GM12878 (cell line): ENCODE measurements around the gene DNAH8. TPM values are rescaled to one million over a fixed set of nuclear protein-coding genes. Genes with fewer than 3 reads are reported as not detected.

Experiments used
- ATAC-seq: fragments of 200-7000 bp; cut with Tn5 transposase; 3 replicates; pipeline ENCODE4 v1.9.1; 2020; ENCODE audit warnings: mild to moderate bottlenecking, moderate library complexity
- BruUV-seq: library from RNA; stranded (reverse); fragments of 400-500 nt; replicated peaks from 2 replicates; lab custom pipeline; 2021; lab: Mats Ljungman, UMichigan
- CTCF ChIA-PET: fragments of 300-600 bp; sonication (Branson Sonifier 250); formaldehyde crosslinking; extraction: SDS; loops from one replicate; lab custom pipeline; 2021; ENCODE audit warnings: inconsistent platforms; lab: Yijun Ruan, JAX
- POLR2A ChIA-PET: fragments of 350-600 bp; formaldehyde crosslinking; extraction: SDS; loops from one replicate; lab custom pipeline; 2021; ENCODE audit warnings: inconsistent platforms; lab: Charles Lee
- RAD21 ChIA-PET: fragments of 300-600 bp; sonication (Branson Sonifier 250); formaldehyde crosslinking; loops from one replicate; lab custom pipeline; 2023; ENCODE audit warnings: antibody characterized with exemption; ENCODE audit not compliant: unreplicated experiment; lab: Charles Lee
- SMC1A ChIA-PET: fragments of 300-600 bp; sonication (Branson Sonifier 250); formaldehyde crosslinking; loops from one replicate; lab custom pipeline; 2023; ENCODE audit not compliant: unreplicated experiment, uncharacterized antibody; lab: Charles Lee
- DNase-seq: peaks from one replicate; pipeline ENCODE4 v3.0.0-alpha.2; 2011; ENCODE audit warnings: low read depth, low spot score
- FAIRE-seq: peaks from 3 replicates; lab custom pipeline; 2011; peaks lifted over from hg19 to GRCh38; lab: Jason Lieb, UNC
- H2AFZ ChIP-seq: 2 replicates; pipeline ENCODE4 v1.6.0; 2011; ENCODE audit warnings: low read depth, low read length, control low read depth; ENCODE audit not compliant: control insufficient read depth
- H3K27ac ChIP-seq: 2 replicates; pipeline ENCODE4 v1.5.1; 2011; ENCODE audit warnings: control low read depth; ENCODE audit not compliant: control insufficient read depth, insufficient read depth
- H3K27me3 ChIP-seq, 2 experiments: replicated peaks in 1 of 2; 2 replicates each; pipeline versions ENCODE4 v1.6.0 to v1.6.1; 2011; ENCODE audit warnings: low read length in 1 of 2; ENCODE audit not compliant: control insufficient read depth in 2 of 2, insufficient read depth in 2 of 2
- H3K36me3 ChIP-seq, 2 experiments: 2 replicates each; pipeline ENCODE4 v1.5.1; 2011; ENCODE audit warnings: low read length in 1 of 2; ENCODE audit not compliant: control insufficient read depth in 2 of 2, insufficient read depth in 2 of 2
- H3K4me1 ChIP-seq: 2 replicates; pipeline ENCODE4 v1.6.1; 2011; ENCODE audit warnings: mild to moderate bottlenecking, low read length, moderate library complexity, mixed read lengths; ENCODE audit not compliant: control insufficient read depth, insufficient read depth
- H3K4me2 ChIP-seq: 2 replicates; pipeline ENCODE4 v1.6.0; 2011; ENCODE audit warnings: control low read depth; ENCODE audit not compliant: control insufficient read depth, insufficient read depth
- H3K4me3 ChIP-seq: fragments of 200-600 bp; sonication (generic); 2 replicates; pipeline ENCODE4 v1.5.1; 2016
- H3K79me2 ChIP-seq: 2 replicates; pipeline ENCODE4 v1.6.0; 2011; ENCODE audit warnings: low read length; ENCODE audit not compliant: control insufficient read depth, insufficient read depth
- H3K9ac ChIP-seq: 2 replicates; pipeline ENCODE4 v1.8.0; 2011; ENCODE audit warnings: low read length, control low read depth, mixed read lengths; ENCODE audit not compliant: control insufficient read depth, insufficient read depth
- H3K9me3 ChIP-seq: replicated peaks from 3 replicates; pipeline ENCODE4 v1.5.1; 2011; ENCODE audit warnings: mild to moderate bottlenecking, low read length; ENCODE audit not compliant: control insufficient read depth, insufficient read depth
- H4K20me1 ChIP-seq: 2 replicates; pipeline ENCODE4 v1.6.0; 2011; ENCODE audit not compliant: control insufficient read depth, insufficient read depth
- BHLHE40 ChIP-seq, 2 experiments: fragments of 450-650 bp in 1 of 2; IDR thresholded peaks; 2 replicates each; pipeline ENCODE4 v1.6.1; 2011 to 2017; ENCODE audit warnings: low read depth in 2 of 2, borderline replicate concordance in 1 of 2, improper control_type of control experiment in 1 of 2, low read length in 1 of 2, mild to moderate bottlenecking in 1 of 2
- HDAC6 ChIP-seq: fragments of 200-600 bp; sonication (generic); IDR thresholded peaks from one replicate; pipeline ENCODE4 v1.8.0; 2017; ENCODE audit warnings: antibody characterized with exemption; ENCODE audit not compliant: unreplicated experiment
- JUND ChIP-seq: IDR thresholded peaks from 2 replicates; pipeline ENCODE4 v1.6.1; 2012; ENCODE audit warnings: low read depth, mild to moderate bottlenecking, low read length, improper control_type of control experiment, moderate library complexity
- RB1 ChIP-seq: fragments of 450-650 bp; formaldehyde crosslinking; IDR thresholded peaks from 2 replicates; pipeline ENCODE4 v1.6.1; 2017; ENCODE audit warnings: mild to moderate bottlenecking, borderline replicate concordance
- WRNIP1 ChIP-seq: IDR thresholded peaks from 2 replicates; pipeline ENCODE4 v1.6.1; 2011; ENCODE audit warnings: low read depth, low read length, improper control_type of control experiment, borderline replicate concordance
- ZBED1 ChIP-seq: IDR thresholded peaks from 2 replicates; pipeline ENCODE4 v1.6.1; 2016; ENCODE audit warnings: borderline replicate concordance
- ZNF384 ChIP-seq: IDR thresholded peaks from 2 replicates; pipeline ENCODE4 v1.6.1; 2012; ENCODE audit warnings: low read depth, mild to moderate bottlenecking, low read length, improper control_type of control experiment, borderline replicate concordance
- WGBS: methylation state at CpG from one replicate; pipeline ENCODE4 v1.1.6; 2016; ENCODE audit warnings: low lambda C conversion rate; ENCODE audit not compliant: insufficient replicate concordance, insufficient coverage; ENCODE audit errors: missing lambda C conversion rate; 5-methylcytosine and 5-hydroxymethylcytosine counted together
- in situ Hi-C: fragments of 300-500 bp; cut with MboI; formaldehyde crosslinking; loops from 9 replicates; pipeline ENCODE4 v1.14.3; 2018; ENCODE audit warnings: mixed read lengths
- intact Hi-C: fragments of 100-400 bp; cut with micrococcal nuclease; formaldehyde crosslinking; loops from one replicate; pipeline ENCODE4 v1.14.2; 2022; ENCODE audit not compliant: unreplicated experiment
- polyA plus RNA-seq, 11 experiments: library from polyadenylated mRNA; depleted of rRNA in 4 of 11; unstranded in 6 of 11; stranded (reverse) in 5 of 11; fragments of >200 nt; fragmentation: Nextera tagmentation in 4 of 11; fragmentation: Illumina TruSeq in 1 of 11; extraction: Ambion mirVana in 4 of 11; extraction: Trizol in 1 of 11; gene quantifications; 1 replicate in 1 of 11; 2 replicates in 10 of 11; pipeline versions ENCODE4 v1.2.1 to v1.2.3, GENCODE V29; 2011 to 2016; ENCODE audit warnings: inconsistent platforms in 2 of 11, missing spikeins in 2 of 11, low read depth in 1 of 11
- total RNA-seq, 4 experiments: library from RNA; depleted of rRNA in 3 of 4; stranded (reverse); fragments of >200 nt in 3 of 4; fragmentation: Illumina TruSeq in 1 of 4; extraction: Trizol in 1 of 4; gene quantifications; 2 replicates each; pipeline versions ENCODE4 v1.2.1 to v1.2.3, GENCODE V29; 2013 to 2021
- TF ChIP-seq, protein P1 (sequence below): fragments of 450-650 bp; IDR thresholded peaks from 2 replicates; pipeline ENCODE4 v1.6.1; 2017; ENCODE audit warnings: borderline replicate concordance
- TF ChIP-seq, protein P2 (sequence below): IDR thresholded peaks from 2 replicates; pipeline ENCODE4 v1.6.1; 2012; ENCODE audit warnings: low read length, inconsistent platforms
- TF ChIP-seq, protein P3 (sequence below): fragments of 450-650 bp; IDR thresholded peaks from 2 replicates; pipeline ENCODE4 v1.6.1; 2017; ENCODE audit warnings: mild to moderate bottlenecking, moderate library complexity

Gene DNAH8
- total and polyA plus RNA-seq, 10 of the 15 experiments (the other 5 are each of a cell fraction or from before 2014, with no cell fraction given), result 0.02 to 0.34 (median 0.10) TPM; not detected in 3

DNA sequence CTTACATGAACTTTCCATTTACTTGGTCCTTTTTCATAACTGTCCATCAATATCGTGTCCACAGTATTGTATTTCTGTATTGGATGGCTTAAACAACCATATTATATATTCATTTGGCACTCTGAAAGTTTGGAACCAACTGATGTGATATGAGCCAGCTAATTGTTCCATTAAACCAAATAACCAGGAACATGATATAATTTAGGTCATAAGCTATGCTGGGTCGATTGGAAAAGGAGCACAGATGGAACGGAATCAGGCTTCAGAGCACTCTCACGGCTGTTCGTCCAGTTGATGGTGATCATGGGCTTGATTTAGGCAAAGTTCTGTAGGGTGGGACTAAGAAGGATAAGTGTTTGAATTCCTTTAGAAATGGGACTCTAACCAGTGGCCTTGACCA, 142.7 kb downstream of the DNAH8 start (continued):
- TF ChIP-seq, protein P1, sequence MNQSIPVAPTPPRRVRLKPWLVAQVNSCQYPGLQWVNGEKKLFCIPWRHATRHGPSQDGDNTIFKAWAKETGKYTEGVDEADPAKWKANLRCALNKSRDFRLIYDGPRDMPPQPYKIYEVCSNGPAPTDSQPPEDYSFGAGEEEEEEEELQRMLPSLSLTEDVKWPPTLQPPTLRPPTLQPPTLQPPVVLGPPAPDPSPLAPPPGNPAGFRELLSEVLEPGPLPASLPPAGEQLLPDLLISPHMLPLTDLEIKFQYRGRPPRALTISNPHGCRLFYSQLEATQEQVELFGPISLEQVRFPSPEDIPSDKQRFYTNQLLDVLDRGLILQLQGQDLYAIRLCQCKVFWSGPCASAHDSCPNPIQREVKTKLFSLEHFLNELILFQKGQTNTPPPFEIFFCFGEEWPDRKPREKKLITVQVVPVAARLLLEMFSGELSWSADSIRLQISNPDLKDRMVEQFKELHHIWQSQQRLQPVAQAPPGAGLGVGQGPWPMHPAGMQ, result no peak
- no peak for TF ChIP-seq RB1
- no peak for TF ChIP-seq ZNF384
- no peak for TF ChIP-seq ZBED1

DNA sequence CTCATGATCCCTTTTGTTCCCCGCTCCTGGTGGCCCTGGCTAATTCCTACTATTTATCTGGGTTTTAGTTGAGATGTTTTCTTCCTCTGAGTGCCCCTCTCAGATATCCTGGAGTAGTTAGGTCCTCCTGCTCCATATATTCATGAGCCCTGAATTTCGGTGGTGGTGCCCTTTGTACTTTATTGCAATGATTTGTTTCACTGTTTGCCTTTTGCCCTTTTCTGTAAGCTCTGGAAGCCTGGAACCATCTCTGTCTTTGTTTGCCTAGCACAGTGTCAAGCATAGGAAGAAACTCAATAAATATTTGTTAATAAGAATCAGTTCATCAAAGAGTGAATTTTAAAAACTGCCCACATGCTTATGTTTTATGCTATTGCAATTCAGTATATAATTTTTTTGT, 144.9 kb downstream of the DNAH8 start:
- WGBS, result 92% methylated on average over 2 of the region's 2 CpGs
- no peak overlapping the region for H3K9ac ChIP-seq
- H3K9me3 ChIP-seq, result no peaks in the 10 kb centered on the region
- H3K27ac ChIP-seq, result no peak overlapping the region
- ATAC-seq (no peak), DNase-seq (no peak), FAIRE-seq (no peak)
- ChIA-PET RAD21 (no interaction called here), CTCF (interaction anchor here (2.2 kb wide), 1 partner anchor 13 kb away, joined by 8 read pairs; no protein-coding TSS in a partner anchor), SMC1A (no interaction called here), POLR2A (no interaction called here)
- no peak overlapping the region for H3K4me2 ChIP-seq
- no peak overlapping the region for H3K4me3 ChIP-seq
- no peaks in the 10 kb centered on the region for H3K4me1 ChIP-seq
- TF ChIP-seq JUND (no peak), WRNIP1 (no peak), BHLHE40 (IDR thresholded peaks at IDR 0.05; ENCODE audit: borderline replicate concordance in 1 of 2, low read depth in 2 of 2, low read length in 1 of 2) (no peak), HDAC6 (no peak)
- TF ChIP-seq, protein P2, sequence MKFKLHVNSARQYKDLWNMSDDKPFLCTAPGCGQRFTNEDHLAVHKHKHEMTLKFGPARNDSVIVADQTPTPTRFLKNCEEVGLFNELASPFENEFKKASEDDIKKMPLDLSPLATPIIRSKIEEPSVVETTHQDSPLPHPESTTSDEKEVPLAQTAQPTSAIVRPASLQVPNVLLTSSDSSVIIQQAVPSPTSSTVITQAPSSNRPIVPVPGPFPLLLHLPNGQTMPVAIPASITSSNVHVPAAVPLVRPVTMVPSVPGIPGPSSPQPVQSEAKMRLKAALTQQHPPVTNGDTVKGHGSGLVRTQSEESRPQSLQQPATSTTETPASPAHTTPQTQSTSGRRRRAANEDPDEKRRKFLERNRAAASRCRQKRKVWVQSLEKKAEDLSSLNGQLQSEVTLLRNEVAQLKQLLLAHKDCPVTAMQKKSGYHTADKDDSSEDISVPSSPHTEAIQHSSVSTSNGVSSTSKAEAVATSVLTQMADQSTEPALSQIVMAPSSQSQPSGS, result no peak
- TF ChIP-seq, protein P3, sequence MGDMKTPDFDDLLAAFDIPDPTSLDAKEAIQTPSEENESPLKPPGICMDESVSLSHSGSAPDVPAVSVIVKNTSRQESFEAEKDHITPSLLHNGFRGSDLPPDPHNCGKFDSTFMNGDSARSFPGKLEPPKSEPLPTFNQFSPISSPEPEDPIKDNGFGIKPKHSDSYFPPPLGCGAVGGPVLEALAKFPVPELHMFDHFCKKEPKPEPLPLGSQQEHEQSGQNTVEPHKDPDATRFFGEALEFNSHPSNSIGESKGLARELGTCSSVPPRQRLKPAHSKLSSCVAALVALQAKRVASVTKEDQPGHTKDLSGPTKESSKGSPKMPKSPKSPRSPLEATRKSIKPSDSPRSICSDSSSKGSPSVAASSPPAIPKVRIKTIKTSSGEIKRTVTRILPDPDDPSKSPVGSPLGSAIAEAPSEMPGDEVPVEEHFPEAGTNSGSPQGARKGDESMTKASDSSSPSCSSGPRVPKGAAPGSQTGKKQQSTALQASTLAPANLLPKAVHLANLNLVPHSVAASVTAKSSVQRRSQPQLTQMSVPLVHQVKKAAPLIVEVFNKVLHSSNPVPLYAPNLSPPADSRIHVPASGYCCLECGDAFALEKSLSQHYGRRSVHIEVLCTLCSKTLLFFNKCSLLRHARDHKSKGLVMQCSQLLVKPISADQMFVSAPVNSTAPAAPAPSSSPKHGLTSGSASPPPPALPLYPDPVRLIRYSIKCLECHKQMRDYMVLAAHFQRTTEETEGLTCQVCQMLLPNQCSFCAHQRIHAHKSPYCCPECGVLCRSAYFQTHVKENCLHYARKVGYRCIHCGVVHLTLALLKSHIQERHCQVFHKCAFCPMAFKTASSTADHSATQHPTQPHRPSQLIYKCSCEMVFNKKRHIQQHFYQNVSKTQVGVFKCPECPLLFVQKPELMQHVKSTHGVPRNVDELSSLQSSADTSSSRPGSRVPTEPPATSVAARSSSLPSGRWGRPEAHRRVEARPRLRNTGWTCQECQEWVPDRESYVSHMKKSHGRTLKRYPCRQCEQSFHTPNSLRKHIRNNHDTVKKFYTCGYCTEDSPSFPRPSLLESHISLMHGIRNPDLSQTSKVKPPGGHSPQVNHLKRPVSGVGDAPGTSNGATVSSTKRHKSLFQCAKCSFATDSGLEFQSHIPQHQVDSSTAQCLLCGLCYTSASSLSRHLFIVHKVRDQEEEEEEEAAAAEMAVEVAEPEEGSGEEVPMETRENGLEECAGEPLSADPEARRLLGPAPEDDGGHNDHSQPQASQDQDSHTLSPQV, result no peak
- no peaks in the 10 kb centered on the region for H3K27me3 ChIP-seq
- H3K79me2 ChIP-seq, result no peaks in the 10 kb centered on the region
- no TSS peak for BruUV-seq
- no peaks in the 10 kb centered on the region for H4K20me1 ChIP-seq
- in situ Hi-C loops (no loop called here), intact Hi-C loops (no loop called here)
- no peak overlapping the region for H2AFZ ChIP-seq
- no peaks in the 10 kb centered on the region for H3K36me3 ChIP-seq
